HG03139 (cell line): ENCODE measurements around the gene MRPL16.
"Not testable (repeated sequence)": the region's sequence is repeated elsewhere in the genome, so short reads cannot be mapped to it uniquely, and the experiment has no call there.

Experiments used
- ATAC-seq: cut with Tn5 transposase; IDR thresholded peaks from one replicate; pipeline ENCODE4 v1.9.1; 2021; ENCODE audit not compliant: unreplicated experiment

MRPL16 gene

DNA sequence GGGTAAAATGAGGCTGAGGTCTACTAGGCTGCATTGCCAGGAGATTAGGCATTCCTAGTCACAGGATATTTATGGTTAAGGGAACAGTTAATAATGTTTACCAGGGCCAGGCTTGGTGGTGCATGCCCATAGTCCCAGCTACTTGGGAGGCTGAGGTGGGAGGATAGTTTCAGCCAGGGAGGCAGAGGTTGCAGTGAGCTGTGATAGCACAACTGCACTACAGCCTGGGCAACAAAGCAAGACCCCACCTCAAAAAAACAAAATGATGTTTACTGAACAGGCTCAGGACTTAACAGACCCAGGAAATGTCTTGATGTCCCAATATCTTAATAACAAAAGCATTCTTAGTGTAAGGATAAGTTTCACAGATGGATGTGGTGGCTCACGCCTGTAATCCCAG lies 2.8 kb upstream of the MRPL16 start:
- ATAC-seq = no peak

DNA sequence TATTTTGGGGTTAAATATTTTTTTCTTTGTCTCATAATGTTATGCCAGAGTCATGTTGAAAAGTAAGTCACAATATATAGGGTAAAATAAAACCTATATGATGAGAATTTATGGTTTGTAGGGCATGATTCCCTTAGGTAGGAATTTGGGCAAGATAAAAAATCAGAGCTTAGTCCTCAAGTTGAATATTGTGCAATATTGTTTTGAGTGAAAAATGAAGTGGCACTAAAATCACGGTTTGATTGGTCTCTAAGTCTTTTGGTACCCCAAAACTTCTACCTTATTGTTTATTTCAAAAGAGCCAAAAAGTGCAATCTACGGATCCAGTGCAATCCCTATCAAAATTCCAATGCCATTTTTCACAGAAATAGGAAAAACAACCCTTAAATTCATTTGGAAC lies 1.6 kb upstream of the MRPL16 start:
- ATAC-seq = no peak

GRCh38 chr11:59810911-59811259 lies 307 bp upstream of the MRPL16 start:
- ATAC-seq = no peak

- no peak for ATAC-seq
Observed at GRCh38 chr11:59807047-59807610, 3.4 kb downstream of the MRPL16 start.

GRCh38 chr11:59804061-59804460 lies 6.5 kb downstream of the MRPL16 start:
- no peak for ATAC-seq

- ATAC-seq = no peak
Observed at GRCh38 chr11:59802639-59803176, 7.9 kb downstream of the MRPL16 start.

- ATAC-seq = no peak
Observed at GRCh38 chr11:59801981-59802638, 8.5 kb downstream of the MRPL16 start.

DNA sequence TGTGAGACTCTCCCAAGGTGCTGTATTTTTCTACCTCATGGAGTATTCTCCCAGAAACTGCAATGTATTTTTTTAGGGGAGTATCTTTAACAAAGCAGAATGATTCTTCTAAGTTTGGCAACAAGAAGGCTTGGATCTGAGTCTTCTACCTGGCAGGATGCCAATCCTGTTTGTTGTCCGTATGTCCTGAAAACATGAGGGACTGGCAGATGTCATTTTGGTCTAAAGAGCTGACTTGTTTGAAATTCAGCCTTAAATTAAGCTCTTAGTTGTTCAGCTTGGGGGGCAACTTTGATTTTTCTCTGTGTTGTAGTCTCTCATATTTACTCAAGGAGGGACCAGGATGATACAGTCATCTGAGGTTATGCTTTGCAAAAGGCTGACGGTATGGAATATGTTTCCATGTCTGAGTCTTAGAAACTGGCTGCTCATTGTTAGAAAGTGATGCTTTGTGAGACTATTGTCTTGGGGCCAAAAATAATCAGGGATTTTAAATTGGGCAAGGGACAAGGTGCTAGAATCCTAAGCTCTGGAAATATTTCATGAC lies 9.3 kb downstream of the MRPL16 start:
- no peak for ATAC-seq

DNA sequence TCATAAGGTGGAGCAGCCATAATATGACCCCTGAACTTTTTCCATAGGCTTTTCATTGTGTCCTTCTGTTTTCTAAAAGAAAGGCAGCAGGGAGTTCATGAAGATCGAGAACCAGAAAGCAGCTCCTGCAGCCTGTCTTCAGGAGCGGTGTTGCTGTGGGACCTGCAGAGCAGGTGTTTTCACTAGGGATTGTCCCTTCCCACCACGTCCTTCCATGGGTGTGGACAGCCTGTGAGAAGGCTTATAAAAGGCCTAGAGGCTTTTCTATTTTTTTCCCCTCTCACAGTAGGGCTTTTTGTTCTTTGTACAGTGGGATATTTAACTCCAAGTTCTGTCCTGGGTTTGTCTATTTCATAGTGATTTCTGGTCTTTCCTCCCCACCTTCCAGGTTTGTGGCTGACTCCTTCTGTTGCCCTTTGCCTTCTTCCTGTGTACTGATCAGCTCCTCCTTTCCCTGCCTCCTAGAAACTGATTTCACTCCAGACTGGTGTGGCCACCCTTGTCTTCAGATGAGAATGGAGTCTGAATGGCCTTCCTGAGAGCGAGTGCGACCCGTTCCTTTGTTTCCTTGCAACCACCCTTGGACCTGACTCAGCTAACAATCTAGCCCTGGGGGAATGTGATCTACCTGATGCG lies 10.1 kb downstream of the MRPL16 start:
- ATAC-seq = no peak

- no peak for ATAC-seq
Observed at GRCh38 chr11:59794417-59794816, 16.2 kb downstream of the MRPL16 start.

GRCh38 chr11:59792507-59792906 lies 18.1 kb downstream of the MRPL16 start:
- no peak for ATAC-seq

GRCh38 chr11:59791639-59792038 lies 18.9 kb downstream of the MRPL16 start:
- ATAC-seq = no peak

- ATAC-seq = no peak
Observed at GRCh38 chr11:59787816-59788215, 22.8 kb downstream of the MRPL16 start.

GRCh38 chr11:59787255-59787588 lies 23.4 kb downstream of the MRPL16 start:
- no peak for ATAC-seq

- no peak for ATAC-seq
Observed at GRCh38 chr11:59785818-59786217, 24.8 kb downstream of the MRPL16 start.

GRCh38 chr11:59784441-59784840 lies 26.1 kb downstream of the MRPL16 start:
- not testable (repeated sequence) for ATAC-seq

- ATAC-seq = no peak
Observed at GRCh38 chr11:59783632-59784090, 26.9 kb downstream of the MRPL16 start.

GRCh38 chr11:59782080-59782479 lies 28.5 kb downstream of the MRPL16 start:
- ATAC-seq = no peak

- ATAC-seq = no peak
Observed at GRCh38 chr11:59779487-59779886, 31.1 kb downstream of the MRPL16 start.

- no peak for ATAC-seq
Observed at GRCh38 chr11:59778122-59778521, 32.5 kb downstream of the MRPL16 start.

GRCh38 chr11:59777104-59777503 lies 33.5 kb downstream of the MRPL16 start:
- no peak for ATAC-seq
